H1 (cell line): ENCODE results near the gene GNG4. TPM values are rescaled to one million over a fixed set of nuclear protein-coding genes. Genes with fewer than 3 reads are reported as not detected.

Source experiments
- CTCF ChIA-PET: fragments of 300-600 bp; sonication (Branson Sonifier 250); formaldehyde crosslinking; loops from one replicate; lab custom pipeline; 2021; ENCODE audit not compliant: partially characterized antibody; lab: Charles Lee
- POLR2A ChIA-PET: fragments of 300-600 bp; sonication (Branson Sonifier 250); formaldehyde crosslinking; loops from one replicate; lab custom pipeline; 2021; ENCODE audit warnings: inconsistent platforms; ENCODE audit not compliant: partially characterized antibody; lab: Charles Lee
- DNase-seq, 2 experiments: peaks; one replicate each; pipeline versions ENCODE4 v3.0.0 to v3.0.0-alpha.2; 2010 to 2022; ENCODE audit warnings: low spot score in 2 of 2, low read depth in 1 of 2, mixed read lengths in 1 of 2
- FAIRE-seq: peaks from 2 replicates; lab custom pipeline; 2011; peaks lifted over from hg19 to GRCh38; lab: Jason Lieb, UNC
- H2AFZ ChIP-seq: 2 replicates; pipeline ENCODE4 v1.8.1; 2012; ENCODE audit warnings: low read length, inconsistent platforms
- H2AK5ac ChIP-seq: 2 replicates; pipeline ENCODE4 v1.6.1; 2013; ENCODE audit warnings: low read depth, low read length
- H2BK120ac ChIP-seq: replicated peaks from 2 replicates; pipeline ENCODE3; 2013; ENCODE audit warnings: low read depth, low read length, inconsistent platforms
- H2BK12ac ChIP-seq: 2 replicates; pipeline ENCODE4 v1.6.1; 2013; ENCODE audit warnings: low read depth, low read length
- H2BK15ac ChIP-seq: 2 replicates; pipeline ENCODE4 v1.6.1; 2013; ENCODE audit warnings: low read length
- H2BK20ac ChIP-seq: 2 replicates; pipeline ENCODE4 v1.6.1; 2013; ENCODE audit warnings: low read length
- H2BK5ac ChIP-seq: 2 replicates; pipeline ENCODE4 v1.6.1; 2013; ENCODE audit warnings: low read depth, low read length
- H3K14ac ChIP-seq: 2 replicates; pipeline ENCODE4 v1.6.1; 2013; ENCODE audit warnings: inconsistent platforms; ENCODE audit not compliant: insufficient read length
- H3K18ac ChIP-seq: 2 replicates; pipeline ENCODE4 v1.6.1; 2013; ENCODE audit warnings: low read length; ENCODE audit errors: extremely low read depth
- H3K23ac ChIP-seq: 2 replicates; pipeline ENCODE4 v1.6.1; 2013; ENCODE audit warnings: inconsistent platforms; ENCODE audit not compliant: insufficient read length
- H3K23me2 ChIP-seq: 2 replicates; pipeline ENCODE4 v1.6.1; 2013; ENCODE audit warnings: low read depth, low read length
- H3K27ac ChIP-seq: 2 replicates; pipeline ENCODE4 v1.6.1; 2011; ENCODE audit warnings: low read depth, low read length, inconsistent platforms
- H3K27me3 ChIP-seq, 4 experiments: replicated peaks in 1 of 4; 1 replicate in 1 of 4; 2 replicates in 3 of 4; pipeline versions ENCODE4 v1.6.1 to v1.8.1; 2011 to 2013; ENCODE audit warnings: low read length in 3 of 4, mild to moderate bottlenecking in 3 of 4, inconsistent platforms in 2 of 4, mixed read lengths in 2 of 4, moderate library complexity in 1 of 4; ENCODE audit not compliant: control insufficient read depth in 3 of 4, insufficient read depth in 3 of 4; ENCODE audit errors: extremely low read depth in 1 of 4
- H3K36me3 ChIP-seq, 4 experiments: 2 replicates each; pipeline versions ENCODE4 v1.6.1 to v1.8.1; 2011 to 2013; ENCODE audit warnings: mild to moderate bottlenecking in 4 of 4, low read length in 3 of 4, moderate library complexity in 2 of 4, control low read depth in 1 of 4, inconsistent platforms in 1 of 4; ENCODE audit not compliant: insufficient read depth in 4 of 4, control insufficient read depth in 2 of 4
- H3K4ac ChIP-seq: replicated peaks from 2 replicates; pipeline ENCODE3; 2013; ENCODE audit warnings: low read length, low read depth, mixed read lengths, inconsistent platforms; ENCODE audit not compliant: insufficient read length
- H3K4me1 ChIP-seq, 4 experiments: replicated peaks in 1 of 4; 1 replicate in 1 of 4; 2 replicates in 3 of 4; pipeline versions ENCODE4 v1.6.1 to v1.8.1; 2011 to 2013; ENCODE audit warnings: low read length in 3 of 4, inconsistent platforms in 2 of 4, mixed read lengths in 1 of 4; ENCODE audit not compliant: insufficient read depth in 4 of 4, control insufficient read depth in 3 of 4
- H3K4me2 ChIP-seq, 2 experiments: 2 replicates each; pipeline versions ENCODE4 v1.6.1 to v1.8.1; 2011 to 2013; ENCODE audit warnings: low read depth in 2 of 2, low read length in 2 of 2, control low read depth in 1 of 2, inconsistent platforms in 1 of 2, mild to moderate bottlenecking in 1 of 2; ENCODE audit not compliant: insufficient read depth in 1 of 2
- H3K4me3 ChIP-seq, 4 experiments: fragments of 200-600, 300-600 bp in 1 of 4; sonication (generic), shearing (Covaris generic), sonication (Bioruptor Twin) in 1 of 4; 2 replicates each; pipeline versions ENCODE4 v1.5.1 to v1.8.1; 2011 to 2016; ENCODE audit warnings: low read length in 4 of 4, low read depth in 3 of 4, control low read depth in 2 of 4, inconsistent platforms in 2 of 4, mild to moderate bottlenecking in 2 of 4, mixed read lengths in 1 of 4, moderate library complexity in 1 of 4; ENCODE audit not compliant: insufficient read depth in 2 of 4; ENCODE audit errors: extremely low read depth in 1 of 4
- H3K56ac ChIP-seq: replicated peaks from 2 replicates; pipeline ENCODE3; 2013; ENCODE audit warnings: low read depth, mild to moderate bottlenecking, mixed read lengths, low read length, inconsistent platforms; ENCODE audit not compliant: insufficient read length
- H3K79me1 ChIP-seq: 2 replicates; pipeline ENCODE4 v1.6.1; 2013; ENCODE audit warnings: low read depth, low read length, control low read depth
- H3K79me2 ChIP-seq, 2 experiments: 2 replicates each; pipeline versions ENCODE4 v1.6.1 to v1.8.1; 2012 to 2013; ENCODE audit warnings: low read length in 2 of 2, mild to moderate bottlenecking in 2 of 2, inconsistent platforms in 1 of 2; ENCODE audit not compliant: insufficient read depth in 2 of 2, control insufficient read depth in 1 of 2
- H3K9ac ChIP-seq, 4 experiments: replicated peaks in 1 of 4; 1 replicate in 1 of 4; 2 replicates in 3 of 4; pipeline versions ENCODE4 v1.6.1 to v1.8.1; 2011 to 2013; ENCODE audit warnings: low read depth in 3 of 4, low read length in 3 of 4, control low read depth in 2 of 4, mild to moderate bottlenecking in 2 of 4, moderate library complexity in 2 of 4, inconsistent platforms in 1 of 4; ENCODE audit errors: extremely low read depth in 1 of 4
- H3K9me3 ChIP-seq, 2 experiments: 2 replicates each; pipeline versions ENCODE4 v1.6.1 to v1.8.1; 2012 to 2013; ENCODE audit warnings: mild to moderate bottlenecking in 2 of 2, moderate library complexity in 2 of 2, control low read depth in 1 of 2, inconsistent platforms in 1 of 2, low read depth in 1 of 2, low read length in 1 of 2, mixed read lengths in 1 of 2; ENCODE audit not compliant: insufficient read depth in 2 of 2
- H4K20me1 ChIP-seq, 2 experiments: replicated peaks in 1 of 2; 2 replicates each; pipeline versions ENCODE3 to v1.8.1; 2011 to 2013; ENCODE audit warnings: inconsistent platforms in 2 of 2, low read length in 2 of 2, mild to moderate bottlenecking in 1 of 2; ENCODE audit not compliant: insufficient read depth in 2 of 2, control insufficient read depth in 1 of 2
- H4K5ac ChIP-seq: 2 replicates; pipeline ENCODE4 v1.6.1; 2013; ENCODE audit warnings: low read length, low read depth, mixed read lengths, inconsistent platforms; ENCODE audit not compliant: insufficient read length
- H4K8ac ChIP-seq: 2 replicates; pipeline ENCODE4 v1.8.0; 2013; ENCODE audit warnings: mild to moderate bottlenecking, moderate library complexity, low read length, inconsistent platforms; ENCODE audit not compliant: insufficient read depth; ENCODE audit errors: extremely low read depth
- H4K91ac ChIP-seq: replicated peaks from 2 replicates; pipeline ENCODE3; 2013; ENCODE audit warnings: low read length, mixed read lengths, inconsistent platforms; ENCODE audit not compliant: insufficient read length
- BACH1 ChIP-seq: IDR thresholded peaks from 2 replicates; pipeline ENCODE4 v1.6.1; 2012; ENCODE audit warnings: low read length, improper control_type of control experiment
- EGR1 ChIP-seq: IDR thresholded peaks from 2 replicates; pipeline ENCODE4 v1.6.1; 2011; ENCODE audit warnings: low read depth, low read length, borderline replicate concordance
- GABPA ChIP-seq: IDR thresholded peaks from 2 replicates; pipeline ENCODE4 v1.6.1; 2011; ENCODE audit warnings: mild to moderate bottlenecking, low read length, moderate library complexity, borderline replicate concordance; ENCODE audit not compliant: insufficient read depth
- NANOG ChIP-seq: IDR thresholded peaks from 2 replicates; pipeline ENCODE4 v1.6.1; 2011; ENCODE audit warnings: low read length, low read depth, mild to moderate bottlenecking, inconsistent platforms; ENCODE audit not compliant: insufficient read depth, poor library complexity, severe bottlenecking
- PHF8 ChIP-seq: fragments of 200-600 bp; sonication (generic); conservative IDR thresholded peaks from 2 replicates; pipeline ENCODE4 v1.7.1; 2012; ENCODE audit warnings: low read depth, mild to moderate bottlenecking, inconsistent platforms, low read length, moderate library complexity
- POLR2A ChIP-seq, 2 experiments: IDR thresholded peaks; 1 replicate in 1 of 2; 2 replicates in 1 of 2; pipeline ENCODE4 v1.6.1; 2011; ENCODE audit warnings: low read depth in 2 of 2, low read length in 2 of 2, mild to moderate bottlenecking in 2 of 2; ENCODE audit errors: control extremely low read depth in 1 of 2
- SAP30 ChIP-seq: fragments of 300-600 bp; sonication (generic); IDR thresholded peaks from 2 replicates; pipeline ENCODE4 v1.7.1; 2012; ENCODE audit warnings: low read length, moderate library complexity, mild to moderate bottlenecking, inconsistent platforms; ENCODE audit not compliant: insufficient read depth, insufficient replicate concordance
- SP4 ChIP-seq: IDR thresholded peaks from 2 replicates; pipeline ENCODE4 v1.6.1; 2012; ENCODE audit warnings: low read length, inconsistent platforms
- TBP ChIP-seq: IDR thresholded peaks from 2 replicates; pipeline ENCODE4 v1.6.1; 2011; ENCODE audit warnings: low read depth, low read length, improper control_type of control experiment
- whole genome bisulfite sequencing, 2 experiments: shearing (Covaris generic) in 1 of 2; methylation state at CpG; one replicate each; pipeline versions ENCODE4 v1.1.6 to v1.1.7; 2013 to 2015; ENCODE audit warnings: low lambda C conversion rate in 2 of 2, mixed read lengths in 2 of 2, inconsistent platforms in 1 of 2, low coverage in 1 of 2, missing lambda C conversion rate in 1 of 2; ENCODE audit not compliant: insufficient replicate concordance in 2 of 2, insufficient coverage in 1 of 2, insufficient read length in 1 of 2; ENCODE audit errors: extremely low coverage in 1 of 2, missing lambda C conversion rate in 1 of 2; 5-methylcytosine and 5-hydroxymethylcytosine counted together
- polyA plus RNA-seq, 7 experiments: library from polyadenylated mRNA; depleted of rRNA in 3 of 7; stranded (reverse) in 5 of 7; unstranded in 2 of 7; fragments of >200 nt in 5 of 7; fragments of 200-250 nt in 2 of 7; gene quantifications; 1 replicate in 5 of 7; 2 replicates in 1 of 7; 4 replicates in 1 of 7; pipeline versions ENCODE4 v1.2.1 to v1.2.3, GENCODE V29; 2011 to 2013; ENCODE audit warnings: missing spikeins in 2 of 7, mixed read lengths in 2 of 7
- total RNA-seq: library from RNA; stranded (reverse); fragmentation: NEBNext Ultra II Directional; extraction: Animal tissue kit (Norgen Biotek cat#: 25700); gene quantifications from 2 replicates; pipeline ENCODE4 v1.2.1, GENCODE V29; 2021
- TF ChIP-seq, protein P1 (sequence below), 3 experiments: IDR thresholded peaks; 1 replicate in 2 of 3; 2 replicates in 1 of 3; pipeline versions ENCODE4 v1.5.1 to v1.6.1; 2011; ENCODE audit warnings: low read length in 3 of 3, mild to moderate bottlenecking in 3 of 3, inconsistent platforms in 2 of 3, low read depth in 1 of 3, moderate library complexity in 1 of 3; ENCODE audit not compliant: insufficient read depth in 1 of 3; ENCODE audit errors: control extremely low read depth in 1 of 3
- TF ChIP-seq, protein P2 (sequence below): IDR thresholded peaks from 2 replicates; pipeline ENCODE4 v1.6.1; 2012; ENCODE audit warnings: inconsistent platforms

GNG4 gene
- total and polyA plus RNA-seq, 2 of the 8 experiments (the other 6 are each of a cell fraction or from before 2014, with no cell fraction given), result 95.5 to 96.8 TPM

DNA sequence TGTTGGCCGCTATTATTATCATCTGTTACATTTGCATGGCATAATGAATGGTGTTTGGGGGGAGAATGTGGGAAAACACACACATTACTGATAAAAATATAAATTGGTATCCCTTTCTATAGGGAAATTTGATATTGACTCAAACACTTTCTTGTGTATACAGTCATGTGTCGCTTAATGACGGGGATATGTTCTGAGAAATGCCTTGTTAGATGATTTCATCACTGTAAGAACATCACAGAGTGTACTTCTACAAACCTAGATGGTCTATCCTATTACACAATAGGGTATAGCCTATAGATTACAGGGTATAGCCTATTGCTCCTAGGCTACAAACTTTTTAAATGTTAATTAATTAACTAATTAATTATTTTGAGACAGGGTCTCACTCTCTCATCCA, 78.1 kb downstream of the GNG4 start:
- no peak overlapping the region for H4K91ac ChIP-seq
- H3K23me2 ChIP-seq, result no peaks in the 10 kb centered on the region
- H4K20me1 ChIP-seq, result peaks cover 0 to 2% of the 10 kb centered on the region in 2 experiments
- H3K79me2 ChIP-seq, result no peaks in the 10 kb centered on the region
- no peak overlapping the region for H2AK5ac ChIP-seq
- H2AFZ ChIP-seq, result no peak overlapping the region
- no peak overlapping the region for H3K14ac ChIP-seq
- no peaks in the 10 kb centered on the region for H3K9me3 ChIP-seq
- H3K18ac ChIP-seq, result no peak overlapping the region
- H2BK20ac ChIP-seq, result no peak overlapping the region
- FAIRE-seq (no peak), DNase-seq (no peak)
- H3K9ac ChIP-seq, result no peak overlapping the region
- H3K23ac ChIP-seq, result no peak overlapping the region
- no peak overlapping the region for H3K4me2 ChIP-seq
- no peak overlapping the region for H3K4me3 ChIP-seq
- peaks cover 0 to 3% (median 0%) of the 10 kb centered on the region in 4 experiments; a peak in 1 of 8 replicates for H3K36me3 ChIP-seq
- H3K79me1 ChIP-seq, result no peaks in the 10 kb centered on the region; the same call in 1 of the 2 replicates
- 95% methylated on average over 3 of the region's 3 CpGs; no CpG with 5 or more reads in 1 of the 2 experiments for WGBS, 2 experiments
- no peak overlapping the region for H2BK15ac ChIP-seq
- no peak overlapping the region for H2BK120ac ChIP-seq
- no peaks in the 10 kb centered on the region; a peak in 1 of 7 replicates for H3K4me1 ChIP-seq
- H3K27me3 ChIP-seq, result no peaks in the 10 kb centered on the region
- ChIA-PET CTCF (interaction anchor here (0.6 to 2.2 kb wide), 6 partner anchors 11 to 213 kb away, joined by 3 to 8 read pairs (median 4); no protein-coding TSS in a partner anchor), POLR2A (interaction anchor here (0.6 kb wide), 1 partner anchor 186 kb away, joined by 3 read pairs; no protein-coding TSS in a partner anchor)
- H2BK5ac ChIP-seq, result no peak overlapping the region
- H4K8ac ChIP-seq, result no peak overlapping the region
- no peak overlapping the region for H4K5ac ChIP-seq
- H3K4ac ChIP-seq, result no peak overlapping the region
- no peak overlapping the region for H3K27ac ChIP-seq
- H2BK12ac ChIP-seq, result no peak overlapping the region
- H3K56ac ChIP-seq, result no peak overlapping the region
- TF ChIP-seq, protein P1, sequence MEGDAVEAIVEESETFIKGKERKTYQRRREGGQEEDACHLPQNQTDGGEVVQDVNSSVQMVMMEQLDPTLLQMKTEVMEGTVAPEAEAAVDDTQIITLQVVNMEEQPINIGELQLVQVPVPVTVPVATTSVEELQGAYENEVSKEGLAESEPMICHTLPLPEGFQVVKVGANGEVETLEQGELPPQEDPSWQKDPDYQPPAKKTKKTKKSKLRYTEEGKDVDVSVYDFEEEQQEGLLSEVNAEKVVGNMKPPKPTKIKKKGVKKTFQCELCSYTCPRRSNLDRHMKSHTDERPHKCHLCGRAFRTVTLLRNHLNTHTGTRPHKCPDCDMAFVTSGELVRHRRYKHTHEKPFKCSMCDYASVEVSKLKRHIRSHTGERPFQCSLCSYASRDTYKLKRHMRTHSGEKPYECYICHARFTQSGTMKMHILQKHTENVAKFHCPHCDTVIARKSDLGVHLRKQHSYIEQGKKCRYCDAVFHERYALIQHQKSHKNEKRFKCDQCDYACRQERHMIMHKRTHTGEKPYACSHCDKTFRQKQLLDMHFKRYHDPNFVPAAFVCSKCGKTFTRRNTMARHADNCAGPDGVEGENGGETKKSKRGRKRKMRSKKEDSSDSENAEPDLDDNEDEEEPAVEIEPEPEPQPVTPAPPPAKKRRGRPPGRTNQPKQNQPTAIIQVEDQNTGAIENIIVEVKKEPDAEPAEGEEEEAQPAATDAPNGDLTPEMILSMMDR (IDR thresholded peaks at IDR 0.05; ENCODE audit: control extremely low read depth in 1 of 3, insufficient read depth in 1 of 3, low read depth in 1 of 3, low read length in 3 of 3), result no peak
- no peak for TF ChIP-seq EGR1
- no peak for TF ChIP-seq SP4
- no peak for TF ChIP-seq PHF8
- TF ChIP-seq TBP, result no peak
- TF ChIP-seq GABPA, result no peak
- no peak for TF ChIP-seq NANOG
- TF ChIP-seq POLR2A (IDR thresholded peaks at IDR 0.05; ENCODE audit: control extremely low read depth in 1 of 2, low read depth in 2 of 2, low read length in 2 of 2), result no peak
- TF ChIP-seq SAP30, result no peak
- TF ChIP-seq, protein P2, sequence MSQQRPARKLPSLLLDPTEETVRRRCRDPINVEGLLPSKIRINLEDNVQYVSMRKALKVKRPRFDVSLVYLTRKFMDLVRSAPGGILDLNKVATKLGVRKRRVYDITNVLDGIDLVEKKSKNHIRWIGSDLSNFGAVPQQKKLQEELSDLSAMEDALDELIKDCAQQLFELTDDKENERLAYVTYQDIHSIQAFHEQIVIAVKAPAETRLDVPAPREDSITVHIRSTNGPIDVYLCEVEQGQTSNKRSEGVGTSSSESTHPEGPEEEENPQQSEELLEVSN, result no peak
- no peak for TF ChIP-seq BACH1
